Dermis microvascular lymphatic vessel endothelial cell (primary cell): Measurements from ENCODE around the gene PARP4. TPM values are rescaled to one million over a fixed set of nuclear protein-coding genes. Genes with fewer than 3 reads are reported as not detected.
A peak's percentile ranks its signal among the peaks of the same experiment; 100 is the strongest.
"Not testable (repeated sequence)": the region's sequence is repeated elsewhere in the genome, so short reads cannot be mapped to it uniquely, and the experiment has no call there.

Experiments
- DNase-seq, 2 donors: peaks; one replicate each; pipeline versions ENCODE4 v3.0.0 to v3.0.0-alpha.2; 2010; ENCODE audit warnings: low read depth in 2 of 2
- total RNA-seq: library from RNA; depleted of rRNA; stranded (reverse); fragments of >200 nt; gene quantifications from 2 replicates; pipeline ENCODE4 v1.2.1, GENCODE V29; 2014

Gene PARP4
- total RNA-seq, result 32.1 and 35.8 TPM in 2 replicates

DNA sequence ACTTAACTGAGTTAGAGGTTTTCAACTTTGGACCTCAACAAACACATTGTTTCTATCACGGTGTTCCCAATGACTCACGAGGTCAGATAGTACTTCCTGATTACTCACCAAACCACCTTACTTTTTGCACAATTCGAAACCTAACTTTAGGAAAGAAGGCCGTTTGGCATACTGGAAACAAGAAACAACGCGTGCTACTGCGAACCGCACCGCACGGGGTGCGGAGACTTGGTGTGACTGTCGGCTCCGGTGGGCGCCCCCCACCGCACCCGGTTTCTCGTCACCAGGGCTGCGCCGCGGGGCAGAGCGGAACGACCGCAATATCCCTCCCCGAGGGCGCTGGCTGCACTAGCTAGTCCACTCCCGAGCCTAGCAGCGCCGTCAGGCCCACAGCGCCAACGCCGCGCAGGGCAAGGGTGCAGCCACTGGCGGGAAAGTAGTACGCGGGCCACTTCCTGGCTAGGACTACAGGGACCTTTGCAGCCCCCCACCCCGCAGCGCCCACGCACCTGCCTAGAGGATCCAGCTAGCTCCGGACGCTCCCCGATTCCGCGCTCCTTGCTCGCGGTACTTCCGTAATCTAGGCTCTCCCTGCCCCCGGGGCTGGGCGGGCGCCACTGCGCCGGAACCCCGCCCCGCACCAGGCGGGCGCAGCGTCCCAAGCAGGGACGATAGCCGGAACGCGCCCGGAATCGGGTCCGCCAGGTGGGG is at the start of gene PARP4:
TSS of gene PARP4 (minus strand) at position 582 of the 711 bp plus-strand sequence. CDS start 9,002 bp downstream, outside the sequence.
- peak; percentile 71 to 92 for DNase-seq

DNA sequence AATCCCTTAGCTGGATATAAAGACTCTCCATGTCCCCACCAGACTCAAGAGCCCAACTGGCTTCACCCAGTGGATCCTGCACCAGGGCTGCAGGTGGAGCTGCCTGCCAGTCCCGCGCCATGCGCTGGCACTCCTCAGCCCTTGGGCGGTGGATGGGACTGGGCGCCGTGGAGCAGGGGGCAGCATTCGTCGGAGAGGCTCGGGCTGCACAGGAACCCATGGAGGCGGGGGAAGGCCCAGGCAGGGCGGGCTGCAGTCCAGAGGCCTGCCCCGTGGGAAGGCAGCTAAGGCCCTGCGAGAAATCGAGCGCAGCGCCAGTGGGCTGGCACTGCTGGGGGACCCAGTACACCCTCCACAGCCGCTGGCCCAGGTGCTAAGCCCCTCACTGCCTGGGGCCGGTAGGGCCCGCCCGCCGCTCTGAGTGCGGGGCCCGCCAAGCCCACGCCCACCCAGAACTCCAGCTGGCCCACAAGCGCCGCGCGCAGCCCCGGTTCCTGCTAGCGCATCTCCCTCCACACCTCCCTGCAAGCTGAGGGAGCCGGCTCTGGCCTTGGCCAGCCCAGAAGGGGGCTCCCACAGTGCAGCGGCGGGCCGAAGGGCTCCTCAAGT is 48.1 kb upstream of the PARP4 start:
- DNase-seq, result not testable (repeated sequence)

DNA sequence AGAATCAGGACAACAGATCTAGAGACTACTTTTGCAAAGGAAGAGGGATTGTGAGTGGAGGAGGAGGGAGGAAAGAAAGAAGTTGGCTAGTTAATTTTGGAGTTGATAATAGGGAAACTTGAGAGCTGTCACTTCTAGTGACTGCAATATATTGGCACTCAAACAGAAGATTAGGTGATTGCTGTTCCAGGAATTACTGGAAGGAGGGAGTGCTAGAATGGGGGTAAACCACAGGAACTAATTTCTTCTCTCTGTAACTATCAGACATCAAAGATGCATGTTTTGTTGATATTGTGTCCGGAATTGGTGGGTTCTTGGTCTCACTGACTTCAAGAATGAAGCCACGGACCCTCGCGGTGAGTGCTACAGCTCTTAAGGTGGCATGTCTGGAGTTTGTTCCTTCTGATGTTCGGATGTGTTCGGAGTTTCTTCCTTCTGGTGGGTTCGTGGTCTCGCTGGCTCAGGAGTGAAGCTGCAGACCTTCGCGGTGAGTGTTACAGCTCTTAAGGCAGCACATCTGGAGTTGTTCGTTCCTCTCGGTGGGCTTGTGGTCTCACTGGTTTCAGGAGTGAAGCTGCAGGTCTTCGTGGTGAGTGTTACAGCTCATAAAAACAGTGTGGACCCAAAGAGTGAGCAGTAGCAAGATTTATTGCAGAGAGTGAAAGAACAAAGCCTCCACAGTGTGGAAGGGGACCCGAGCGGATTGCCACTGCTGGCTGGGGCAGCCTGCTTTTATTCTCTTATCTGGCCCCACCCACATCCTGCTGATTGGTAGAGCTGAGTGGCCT is 47.0 kb upstream of the PARP4 start:
- not testable (repeated sequence) for DNase-seq

DNA sequence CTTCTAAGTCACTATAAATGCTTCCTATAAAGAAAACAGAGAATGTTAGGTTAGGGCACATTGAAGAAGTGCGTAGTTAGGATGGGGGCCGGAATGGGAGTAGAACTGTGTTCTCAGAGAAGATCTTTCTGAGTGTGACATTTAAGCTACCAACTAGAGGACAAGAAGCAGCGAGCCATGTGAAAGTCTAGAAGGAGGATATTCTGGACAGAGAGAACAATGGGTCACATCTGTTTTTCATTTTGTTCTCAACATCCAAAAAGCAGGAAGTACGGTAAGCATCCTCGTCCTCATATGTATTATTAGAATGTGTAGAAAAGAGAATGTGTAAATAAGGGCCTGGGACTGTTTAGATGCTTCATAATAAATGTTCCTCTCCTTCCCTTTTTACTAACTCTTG is 44.5 kb upstream of the PARP4 start:
- DNase-seq, result no peak

DNA sequence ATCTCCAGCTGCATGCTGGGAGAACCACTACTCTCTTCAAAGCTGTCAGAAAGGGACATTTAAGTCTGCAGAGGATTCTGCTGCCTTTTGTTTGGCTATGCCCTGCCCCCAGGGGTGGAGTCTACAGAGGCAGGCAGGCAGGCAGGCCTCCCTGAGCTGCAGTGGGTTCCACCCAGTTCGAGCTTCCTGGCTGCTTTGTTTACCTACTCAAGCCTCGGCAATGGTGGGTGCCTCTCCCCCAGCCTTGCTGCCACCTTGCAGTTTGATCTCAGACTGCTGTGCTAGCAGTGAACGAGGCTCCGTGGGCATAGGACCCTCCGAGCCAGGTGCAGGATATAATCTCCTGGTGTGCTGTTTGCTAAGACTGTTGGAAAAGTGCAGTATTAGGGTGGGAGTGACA is 41.3 kb upstream of the PARP4 start:
- not testable (repeated sequence) for DNase-seq

DNA sequence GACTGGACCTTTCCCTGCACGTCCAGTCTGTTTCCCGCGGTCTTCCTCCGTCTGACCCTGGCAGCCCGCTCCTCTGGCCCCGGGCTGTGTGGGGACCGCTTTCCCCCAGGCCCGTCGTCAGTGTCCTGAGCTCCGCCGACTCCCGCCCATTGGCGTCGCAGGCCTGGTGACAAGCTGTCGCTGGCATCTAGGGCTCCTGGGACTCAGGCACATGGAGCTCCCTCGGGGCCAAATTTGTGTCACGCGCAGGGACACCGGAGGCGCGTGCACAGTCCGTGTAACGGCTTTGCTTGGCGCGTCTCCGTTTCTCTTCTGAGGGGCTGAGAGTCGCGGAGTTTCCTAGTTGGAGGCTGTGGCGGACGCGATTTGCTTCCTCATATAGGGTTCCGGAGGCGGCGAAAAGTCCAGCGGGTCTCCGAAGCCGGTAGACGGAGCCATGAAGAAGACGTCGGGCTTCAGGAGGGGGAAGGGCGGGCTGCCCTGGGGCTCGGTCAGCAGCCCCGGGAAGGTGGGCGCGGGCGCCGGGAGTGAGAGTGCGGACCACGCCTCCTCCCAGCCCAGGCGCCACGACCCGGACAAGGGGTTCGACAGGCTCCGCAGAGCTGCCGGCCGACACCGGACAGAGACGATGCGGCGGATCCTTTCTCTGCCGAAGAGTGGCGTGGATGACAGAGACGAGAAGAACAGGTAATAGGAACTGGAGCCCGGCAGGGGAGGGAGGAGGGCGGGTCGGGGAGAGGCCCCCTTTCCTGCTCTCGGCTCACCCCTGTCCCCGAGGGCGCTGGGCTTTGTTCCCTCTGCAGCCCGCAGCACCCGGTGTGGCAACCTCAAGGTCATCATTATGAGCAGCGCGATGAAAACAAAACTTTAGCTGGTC is 29.1 kb upstream of the PARP4 start:
- peak in 1 of 2 donors; percentile 14 for DNase-seq

DNA sequence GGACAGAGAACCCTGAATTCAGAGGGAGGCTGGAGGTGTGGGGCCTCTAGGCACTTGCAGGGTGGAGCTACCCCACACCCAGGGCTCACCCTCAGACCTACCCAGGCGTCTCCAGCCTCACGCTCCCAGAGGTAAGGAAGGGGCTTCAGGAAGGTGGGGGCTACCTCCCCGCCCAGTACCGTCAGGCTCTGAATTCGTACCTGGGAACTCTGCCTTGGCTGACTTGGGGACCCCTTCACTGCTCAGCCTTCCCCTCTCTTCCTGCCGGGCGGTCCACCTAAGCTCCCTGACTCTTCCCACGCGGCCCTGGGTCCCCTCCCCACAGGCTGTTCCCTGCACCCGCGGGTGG is 28.5 kb upstream of the PARP4 start:
- no peak for DNase-seq

DNA sequence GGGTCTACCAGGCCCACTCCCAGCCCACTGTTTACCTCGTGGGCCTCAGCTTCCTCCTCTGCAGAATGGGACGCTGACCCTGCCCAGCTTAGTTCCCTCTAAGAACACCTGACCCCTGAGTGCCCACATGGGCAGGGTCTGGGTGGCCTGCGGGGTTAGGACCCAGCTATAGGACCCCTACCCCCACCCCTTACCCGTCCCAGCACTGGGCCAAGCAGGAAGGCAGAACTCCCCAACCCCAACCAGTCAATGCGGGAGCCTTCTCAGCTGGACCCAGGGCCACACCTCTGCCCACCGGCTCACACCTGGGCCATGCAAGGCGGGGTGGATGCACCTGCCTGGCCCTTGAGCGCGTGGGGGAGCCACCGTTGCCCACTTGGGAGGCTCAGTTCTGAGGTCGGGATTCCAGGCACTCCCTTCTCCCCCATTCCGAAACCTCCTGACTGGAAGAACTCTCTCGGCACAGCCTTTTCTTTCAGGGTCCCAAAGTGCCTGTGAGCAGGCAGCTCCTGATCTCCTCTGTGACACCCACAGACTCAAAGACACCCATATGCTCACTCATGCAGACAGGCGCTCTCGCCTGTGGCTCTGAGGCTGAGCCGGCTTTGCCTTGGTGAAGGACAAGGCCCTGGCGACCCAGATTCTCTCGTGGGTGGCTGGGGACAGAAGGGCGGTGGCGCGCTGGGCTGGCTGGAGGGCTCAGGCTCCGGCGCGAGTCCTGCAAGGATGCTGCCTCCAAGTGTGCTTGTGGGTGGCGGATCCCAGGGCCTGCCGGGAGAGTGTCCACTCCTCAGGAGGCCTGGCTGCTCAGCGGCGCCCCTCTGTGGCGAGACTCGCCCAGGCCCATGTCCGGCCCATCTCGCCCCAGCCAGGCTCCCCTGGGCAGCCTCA is 27.9 kb upstream of the PARP4 start:
- peak in 1 of 2 donors; percentile 12 for DNase-seq

DNA sequence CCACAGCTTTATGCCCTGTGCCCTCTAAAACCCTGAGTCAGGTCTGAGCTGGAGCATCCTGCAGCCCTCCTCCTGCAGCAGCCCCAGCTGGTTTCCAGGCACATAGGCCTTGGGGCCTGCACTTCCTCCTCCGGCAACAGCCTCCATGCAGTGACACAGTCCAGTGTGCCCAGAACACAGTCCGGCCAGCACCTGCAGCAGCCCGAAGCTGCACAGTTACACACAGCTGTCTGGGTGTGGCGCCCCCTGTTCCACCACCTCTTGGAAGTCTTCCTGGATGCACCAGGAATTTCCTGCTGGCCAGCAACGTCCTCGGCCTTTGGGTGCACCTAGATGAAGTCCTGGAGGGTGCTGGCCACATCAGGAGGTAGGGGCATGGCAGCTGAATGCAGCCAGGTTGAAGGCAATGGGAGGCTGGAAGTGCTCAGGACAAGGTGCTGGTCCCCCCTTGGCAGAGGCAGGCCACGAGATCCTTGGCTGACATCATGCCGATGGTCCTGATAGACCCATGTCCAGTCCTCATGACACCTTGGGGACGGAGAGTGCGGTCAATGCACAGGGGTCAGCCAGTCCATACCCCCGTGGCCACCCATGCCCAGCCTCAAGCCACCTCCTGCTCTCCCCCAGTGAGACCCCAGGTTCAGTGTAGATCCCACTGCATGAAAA is 27.1 kb upstream of the PARP4 start:
- DNase-seq, result no peak

DNA sequence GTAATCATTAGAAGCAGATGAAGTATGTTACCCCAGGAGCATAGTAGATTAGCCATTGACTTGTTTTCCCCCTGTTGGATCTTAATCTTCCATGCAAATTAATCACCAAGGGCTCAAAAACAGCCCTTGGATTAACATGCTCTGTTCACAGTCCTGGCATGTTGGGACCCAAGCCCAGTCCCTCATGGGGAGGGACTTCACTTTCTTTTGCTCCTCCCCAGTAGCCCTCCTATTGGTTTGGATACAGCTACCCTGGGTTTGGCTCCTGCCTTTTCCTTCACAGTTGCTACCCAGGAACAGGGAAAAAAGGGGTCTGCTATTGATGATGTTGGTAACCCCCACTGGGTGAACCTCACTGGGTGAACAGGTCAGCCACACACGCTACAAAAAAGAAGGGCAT is 16.9 kb upstream of the PARP4 start:
- DNase-seq, result no peak

DNA sequence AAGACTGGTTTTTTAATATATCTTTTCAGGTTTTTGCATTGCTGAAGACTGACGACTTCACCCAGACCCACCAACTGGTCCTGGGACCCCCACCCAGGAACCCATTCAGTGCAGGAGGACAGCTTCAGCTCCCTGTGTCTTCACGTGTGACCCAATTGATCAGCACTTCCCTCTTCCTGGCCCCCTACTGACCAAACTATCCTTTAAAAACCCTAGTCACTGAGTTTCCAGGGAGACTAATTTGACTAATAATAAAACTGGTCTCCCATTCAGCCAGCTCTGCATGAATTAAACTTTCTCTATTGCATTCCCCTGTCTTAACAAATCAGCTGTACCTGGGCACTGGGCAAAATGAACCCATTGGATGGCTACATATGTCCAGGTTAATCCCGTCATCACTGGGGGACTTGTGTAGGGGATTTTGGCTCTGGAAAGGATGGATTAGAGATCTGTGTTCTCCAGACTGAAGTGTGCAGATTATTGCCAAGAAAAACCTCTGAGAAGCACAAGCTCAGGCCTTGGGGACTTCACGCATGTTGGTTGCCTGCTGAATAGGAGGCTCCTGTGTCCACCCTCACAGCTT is 16.3 kb upstream of the PARP4 start:
- DNase-seq, result no peak

DNA sequence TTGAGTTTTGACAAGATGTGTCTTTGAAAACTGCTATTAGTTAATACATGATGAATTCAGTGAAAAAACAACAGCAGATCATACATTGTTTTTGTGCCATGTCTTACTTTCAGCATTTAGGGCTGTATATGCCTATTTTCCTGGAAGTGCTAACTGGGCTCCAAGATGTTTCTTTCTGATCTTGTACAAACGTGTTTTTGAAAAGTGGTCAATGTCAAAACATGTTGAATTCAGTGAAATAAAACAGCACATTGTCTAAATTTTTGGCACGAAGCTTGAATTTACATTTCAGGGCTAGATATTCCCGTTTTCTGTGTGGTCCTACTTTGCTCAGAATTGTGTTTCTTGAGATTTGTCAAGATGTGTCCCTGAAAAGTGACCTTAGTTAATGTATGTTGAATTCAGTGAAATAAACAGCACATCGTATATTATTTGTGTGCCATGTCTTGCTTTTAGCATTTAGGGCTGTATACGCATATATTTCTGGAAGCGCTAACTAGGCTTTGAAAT is 14.7 kb upstream of the PARP4 start:
- no peak for DNase-seq

DNA sequence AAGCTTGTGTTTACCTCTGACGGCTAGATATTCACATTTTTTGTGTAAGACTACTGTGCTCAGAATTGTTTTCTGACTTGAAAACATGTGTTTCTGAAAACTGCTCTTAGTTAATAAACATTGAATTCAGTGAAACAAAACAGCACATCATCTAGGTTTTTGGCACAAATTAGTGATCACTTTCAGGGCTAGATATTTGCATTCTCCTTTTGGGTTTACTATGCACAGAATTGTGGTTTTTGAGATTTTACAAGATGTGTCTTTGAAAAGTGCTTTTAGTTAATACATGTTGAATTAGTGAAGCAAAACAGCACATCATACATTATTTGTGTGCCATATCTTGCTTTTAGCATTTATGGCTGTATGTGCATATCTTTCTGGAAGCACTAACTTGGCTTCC is 8.2 kb upstream of the PARP4 start:
- DNase-seq, result no peak

DNA sequence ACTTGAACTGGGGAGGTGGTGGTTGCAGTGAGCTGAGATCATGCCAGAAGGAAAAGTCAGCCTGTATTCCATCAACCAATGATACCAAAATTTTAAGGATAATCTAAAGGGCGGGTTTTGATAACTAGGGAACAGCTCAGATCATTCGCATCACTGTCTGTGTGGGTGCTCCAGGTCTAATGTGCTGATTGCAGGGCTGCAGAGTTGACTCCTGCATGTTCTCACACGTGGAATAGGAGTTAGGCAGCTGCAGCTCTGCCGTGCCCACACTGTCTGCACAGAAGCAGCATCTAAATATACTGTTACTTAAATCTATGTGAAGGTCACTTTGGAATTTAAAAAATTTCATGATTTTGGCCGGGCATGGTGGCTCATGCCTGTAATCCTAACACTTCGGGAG is 4.3 kb upstream of the PARP4 start:
- DNase-seq, result no peak

DNA sequence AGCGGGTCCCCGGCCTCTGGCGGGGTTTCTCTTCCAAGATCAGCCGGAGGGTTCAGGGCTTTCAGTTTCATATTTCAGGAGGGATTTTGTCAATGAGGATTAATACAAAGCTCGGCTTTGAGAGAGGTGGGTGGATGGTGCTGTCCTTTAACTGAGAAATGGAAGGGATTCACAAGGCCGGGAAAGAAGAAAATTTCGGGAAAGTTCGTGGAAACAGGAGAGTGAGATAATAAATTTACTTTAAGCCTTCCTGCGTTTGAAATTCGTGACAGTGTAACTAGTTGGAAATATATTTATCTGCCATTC is 283 bp upstream of the PARP4 start:
- DNase-seq, result no peak

DNA sequence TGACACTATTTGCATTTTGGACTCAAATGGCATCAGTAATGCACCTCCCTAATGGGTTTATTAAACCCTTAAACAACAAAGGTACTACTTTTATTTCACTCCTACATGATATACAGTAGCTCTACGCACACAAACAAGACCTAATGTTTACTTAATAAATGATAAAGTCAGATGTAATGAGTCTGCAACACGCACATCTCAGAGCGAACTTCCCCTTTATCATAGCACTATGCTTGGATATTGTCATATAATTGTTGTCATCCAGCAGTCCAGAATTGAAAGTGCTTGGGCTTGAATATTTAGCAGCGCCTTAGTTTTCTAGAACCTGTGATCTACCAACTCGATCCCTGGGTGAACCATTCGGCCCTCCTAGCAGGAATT is 772 bp downstream of the PARP4 start:
- DNase-seq, result no peak

DNA sequence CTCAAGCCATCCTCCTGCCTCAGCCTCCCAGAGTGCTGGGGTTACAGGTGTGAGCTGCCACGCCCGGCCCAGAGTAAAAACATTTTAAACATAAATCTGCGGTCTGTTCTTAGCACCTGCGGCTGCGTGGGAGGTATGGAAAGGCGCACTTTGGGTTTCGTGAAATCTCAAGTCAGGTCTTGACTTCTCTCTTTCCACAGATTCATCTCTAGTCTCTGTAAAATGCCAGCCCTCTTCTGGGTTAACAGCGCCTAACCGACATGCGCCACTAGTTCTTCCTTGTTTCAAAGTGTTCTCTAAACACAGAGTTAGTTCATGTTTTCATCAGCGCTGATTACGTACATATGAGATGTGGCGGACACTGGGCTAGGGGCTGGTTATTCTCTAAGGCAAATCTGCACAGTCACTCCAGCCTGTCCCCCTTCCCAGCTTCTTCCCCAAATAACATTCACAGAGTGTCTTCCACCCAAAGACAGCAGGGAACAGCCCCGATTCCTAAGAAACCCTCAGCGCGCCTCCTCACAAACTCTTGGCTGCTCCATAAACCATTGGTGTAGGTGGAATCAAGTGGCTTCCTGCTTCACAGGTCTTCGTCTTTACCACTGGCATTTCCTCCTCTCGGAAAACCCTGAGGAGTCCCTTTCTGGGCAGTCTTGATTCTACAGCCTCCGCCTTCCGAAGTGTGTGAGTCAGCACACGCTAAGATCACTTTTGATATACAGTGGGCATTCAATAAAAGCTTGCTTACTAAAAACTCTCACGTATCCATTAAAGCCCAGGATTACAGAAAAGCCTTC is 1.4 kb downstream of the PARP4 start:
- peak in 1 of 2 donors; percentile 85 for DNase-seq

DNA sequence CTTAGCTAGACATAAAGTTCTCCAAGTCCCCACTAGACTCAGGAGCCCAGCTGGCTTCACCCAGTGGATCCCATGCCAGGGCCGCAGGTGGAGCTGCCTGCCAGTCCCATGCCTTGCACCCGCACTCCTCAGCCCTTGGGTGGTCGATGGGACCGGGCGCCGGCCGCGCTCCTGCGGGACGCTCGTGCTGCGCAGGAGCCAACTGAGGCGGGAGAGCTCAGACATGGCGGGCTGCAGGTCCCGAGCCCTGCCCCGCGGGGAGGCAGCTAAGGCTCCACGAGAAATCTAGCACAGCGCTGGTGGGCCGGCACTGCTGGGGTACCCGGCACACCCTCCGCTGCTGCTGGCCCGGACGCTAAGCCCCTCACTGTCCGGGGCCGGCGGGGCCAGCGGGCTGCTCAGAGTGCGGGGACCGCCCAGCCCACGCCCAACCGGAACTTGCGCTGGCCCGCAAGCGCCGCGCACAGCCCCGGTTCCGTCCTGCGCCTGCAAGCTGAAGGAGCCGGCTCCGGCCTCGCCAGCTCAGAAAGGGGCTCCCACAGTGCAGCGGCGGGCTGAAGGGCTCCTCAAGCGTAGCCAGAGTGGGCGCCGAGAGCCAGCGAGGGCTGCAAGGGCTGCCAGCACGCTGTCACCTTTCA is 5.8 kb downstream of the PARP4 start:
- DNase-seq, result no peak
